IMR-90 (cell line): ENCODE measurements around the gene ZNF593OS. TPM values are rescaled to one million over a fixed set of nuclear protein-coding genes. Genes with fewer than 3 reads are reported as not detected.

Experiments
- ATAC-seq: fragments of 200-7000 bp; cut with Tn5 transposase; 2 replicates; pipeline ENCODE4 v1.9.1; 2020; ENCODE audit warnings: low read depth, mild to moderate bottlenecking, moderate library complexity
- BruUV-seq: library from RNA; stranded (reverse); fragments of 400-500 nt; replicated peaks from 2 replicates; lab custom pipeline; 2021; lab: Mats Ljungman, UMichigan
- CTCF ChIA-PET: fragments of 300-600 bp; formaldehyde crosslinking; extraction: SDS; loops from one replicate; lab custom pipeline; 2021; ENCODE audit warnings: antibody characterized with exemption; lab: Yijun Ruan, JAX
- POLR2A ChIA-PET: fragments of 300-600 bp; sonication (Branson Sonifier 250); formaldehyde crosslinking; loops from one replicate; lab custom pipeline; 2022; ENCODE audit warnings: antibody characterized with exemption; ENCODE audit not compliant: unreplicated experiment; lab: Charles Lee
- DNase-seq: peaks from one replicate; pipeline ENCODE4 v3.0.0; 2013
- H2AFZ ChIP-seq: replicated peaks from 2 replicates; pipeline ENCODE3; 2013; ENCODE audit warnings: low read length, mild to moderate bottlenecking; ENCODE audit not compliant: poor library complexity
- H2AK5ac ChIP-seq: 2 replicates; pipeline ENCODE4 v1.6.1; 2013; ENCODE audit warnings: low read depth, low read length, inconsistent platforms
- H2AK9ac ChIP-seq: replicated peaks from 2 replicates; pipeline ENCODE3; 2013; ENCODE audit warnings: mild to moderate bottlenecking, low read depth, low read length, moderate library complexity; ENCODE audit not compliant: poor library complexity
- H2BK120ac ChIP-seq: 2 replicates; pipeline ENCODE4 v1.6.1; 2013; ENCODE audit warnings: low read depth, low read length, inconsistent platforms
- H2BK15ac ChIP-seq: 3 replicates; pipeline ENCODE4 v1.6.1; 2013; ENCODE audit warnings: low read depth, low read length, inconsistent platforms
- H2BK20ac ChIP-seq: 2 replicates; pipeline ENCODE4 v1.6.1; 2013; ENCODE audit warnings: low read depth, mild to moderate bottlenecking, inconsistent platforms, low read length, moderate library complexity
- H2BK5ac ChIP-seq: 2 replicates; pipeline ENCODE4 v1.6.1; 2013; ENCODE audit warnings: mild to moderate bottlenecking, low read depth, low read length, inconsistent platforms; ENCODE audit not compliant: poor library complexity, severe bottlenecking
- H3K14ac ChIP-seq: replicated peaks from 2 replicates; pipeline ENCODE4 v1.6.1; 2013; ENCODE audit warnings: low read depth, low read length, inconsistent platforms
- H3K18ac ChIP-seq: 2 replicates; pipeline ENCODE4 v1.6.1; 2013; ENCODE audit warnings: low read depth, low read length, control low read depth
- H3K23ac ChIP-seq: 2 replicates; pipeline ENCODE4 v1.6.1; 2013; ENCODE audit warnings: low read depth, low read length, inconsistent platforms
- H3K27ac ChIP-seq: 2 replicates; pipeline ENCODE4 v1.5.1; 2013; ENCODE audit warnings: mild to moderate bottlenecking, control low read depth, low read length; ENCODE audit not compliant: insufficient read depth
- H3K27me3 ChIP-seq: 2 replicates; pipeline ENCODE4 v1.6.1; 2013; ENCODE audit warnings: low read length; ENCODE audit not compliant: control insufficient read depth, insufficient read depth
- H3K36me3 ChIP-seq: 2 replicates; pipeline ENCODE4 v1.6.1; 2013; ENCODE audit warnings: low read length, mixed read lengths; ENCODE audit not compliant: control insufficient read depth, insufficient read depth
- H3K4ac ChIP-seq: 2 replicates; pipeline ENCODE4 v1.6.1; 2013; ENCODE audit warnings: low read depth, low read length, inconsistent platforms
- H3K4me1 ChIP-seq: 2 replicates; pipeline ENCODE4 v1.6.1; 2013; ENCODE audit warnings: low read length, mixed read lengths; ENCODE audit not compliant: control insufficient read depth, insufficient read depth
- H3K4me2 ChIP-seq: 2 replicates; pipeline ENCODE4 v1.6.1; 2013; ENCODE audit warnings: low read depth, mild to moderate bottlenecking, control low read depth, low read length, moderate library complexity
- H3K4me3 ChIP-seq: 2 replicates; pipeline ENCODE4 v1.5.1; 2013; ENCODE audit warnings: low read depth, mild to moderate bottlenecking, control low read depth, low read length, moderate library complexity; ENCODE audit not compliant: insufficient read depth
- H3K56ac ChIP-seq: 2 replicates; pipeline ENCODE4 v1.6.1; 2013; ENCODE audit warnings: low read length, inconsistent platforms; ENCODE audit not compliant: insufficient read depth; ENCODE audit errors: extremely low read depth
- H3K79me1 ChIP-seq, 2 experiments: 2 replicates each; pipeline ENCODE4 v1.6.1; 2013; ENCODE audit warnings: low read length in 2 of 2, inconsistent platforms in 1 of 2, low read depth in 1 of 2
- H3K9ac ChIP-seq: 2 replicates; pipeline ENCODE4 v1.6.1; 2013; ENCODE audit warnings: low read depth, low read length, control low read depth
- H3K9me1 ChIP-seq: 2 replicates; pipeline ENCODE4 v1.6.1; 2013; ENCODE audit warnings: low read length, inconsistent platforms; ENCODE audit not compliant: insufficient read depth
- H3K9me3 ChIP-seq: 2 replicates; pipeline ENCODE4 v1.6.1; 2013; ENCODE audit warnings: low read length; ENCODE audit not compliant: control insufficient read depth, insufficient read depth
- H4K20me1 ChIP-seq: 2 replicates; pipeline ENCODE4 v1.6.1; 2013; ENCODE audit warnings: low read length, inconsistent platforms; ENCODE audit not compliant: insufficient read depth
- H4K5ac ChIP-seq: 2 replicates; pipeline ENCODE4 v1.6.1; 2013; ENCODE audit warnings: mild to moderate bottlenecking, low read depth, low read length, control low read depth
- H4K8ac ChIP-seq, 2 experiments: 2 replicates each; pipeline ENCODE4 v1.6.1; 2013; ENCODE audit warnings: low read depth in 2 of 2, low read length in 2 of 2, control low read depth in 1 of 2, inconsistent platforms in 1 of 2
- H4K91ac ChIP-seq: 2 replicates; pipeline ENCODE4 v1.6.1; 2013; ENCODE audit warnings: low read depth, low read length, inconsistent platforms; ENCODE audit not compliant: insufficient read depth
- CEBPB ChIP-seq: IDR thresholded peaks from 2 replicates; pipeline ENCODE4 v1.6.1; 2012; ENCODE audit warnings: low read depth, low read length, improper control_type of control experiment
- POLR2A ChIP-seq: IDR thresholded peaks from 2 replicates; pipeline ENCODE4 v1.6.1; 2012; ENCODE audit warnings: mild to moderate bottlenecking, low read depth, low read length
- RAD21 ChIP-seq: IDR thresholded peaks from 2 replicates; pipeline ENCODE4 v1.6.1; 2012; ENCODE audit warnings: low read length, improper control_type of control experiment
- RFX5 ChIP-seq: IDR thresholded peaks from 2 replicates; pipeline ENCODE4 v1.8.0; 2012; ENCODE audit warnings: low read depth, mild to moderate bottlenecking, low read length, moderate library complexity
- WGBS, 2 experiments: methylation state at CpG; one replicate each; pipeline versions ENCODE4 v1.1.5 to v1.1.7; 2013; ENCODE audit warnings: missing lambda C conversion rate in 2 of 2; ENCODE audit not compliant: insufficient read length in 1 of 2; ENCODE audit errors: extremely low coverage in 2 of 2; 5-methylcytosine and 5-hydroxymethylcytosine counted together
- dilution Hi-C: fragments of 300-500 bp; cut with HindIII; formaldehyde crosslinking; loops from one replicate; pipeline ENCODE4 v1.14.3; 2018; ENCODE audit warnings: low sequenced_read_pairs; ENCODE audit not compliant: unreplicated experiment
- in situ Hi-C: fragments of 300-500 bp; cut with MboI; formaldehyde crosslinking; loops from 3 replicates; pipeline ENCODE4 v1.14.3; 2019; ENCODE audit warnings: low sequenced_read_pairs, inconsistent platforms, mixed read lengths
- intact Hi-C: fragments of 100-400 bp; cut with micrococcal nuclease; formaldehyde crosslinking; loops from 2 replicates; pipeline ENCODE4 v1.10.0; 2022
- polyA plus RNA-seq, 3 experiments: library from polyadenylated mRNA; depleted of rRNA; stranded (reverse); fragments of >200 nt; gene quantifications; 2 replicates each; pipeline ENCODE4 v1.2.3, GENCODE V29; 2012; ENCODE audit warnings: low replicate concordance in 1 of 3
- total RNA-seq: library from RNA; depleted of rRNA; stranded (reverse); fragments of >200 nt; gene quantifications from 2 replicates; pipeline ENCODE4 v1.2.3, GENCODE V29; 2012
- TF ChIP-seq, protein P1 (sequence below): fragments of 150-350 bp; IDR thresholded peaks from 2 replicates; pipeline ENCODE4 v1.6.1; 2017; ENCODE audit warnings: mild to moderate bottlenecking, antibody characterized with exemption, low read length, low read depth

The ZNF593OS gene
- total and polyA plus RNA-seq, 2 of the 4 experiments (the other 2 are of a cell fraction): not detected

DNA sequence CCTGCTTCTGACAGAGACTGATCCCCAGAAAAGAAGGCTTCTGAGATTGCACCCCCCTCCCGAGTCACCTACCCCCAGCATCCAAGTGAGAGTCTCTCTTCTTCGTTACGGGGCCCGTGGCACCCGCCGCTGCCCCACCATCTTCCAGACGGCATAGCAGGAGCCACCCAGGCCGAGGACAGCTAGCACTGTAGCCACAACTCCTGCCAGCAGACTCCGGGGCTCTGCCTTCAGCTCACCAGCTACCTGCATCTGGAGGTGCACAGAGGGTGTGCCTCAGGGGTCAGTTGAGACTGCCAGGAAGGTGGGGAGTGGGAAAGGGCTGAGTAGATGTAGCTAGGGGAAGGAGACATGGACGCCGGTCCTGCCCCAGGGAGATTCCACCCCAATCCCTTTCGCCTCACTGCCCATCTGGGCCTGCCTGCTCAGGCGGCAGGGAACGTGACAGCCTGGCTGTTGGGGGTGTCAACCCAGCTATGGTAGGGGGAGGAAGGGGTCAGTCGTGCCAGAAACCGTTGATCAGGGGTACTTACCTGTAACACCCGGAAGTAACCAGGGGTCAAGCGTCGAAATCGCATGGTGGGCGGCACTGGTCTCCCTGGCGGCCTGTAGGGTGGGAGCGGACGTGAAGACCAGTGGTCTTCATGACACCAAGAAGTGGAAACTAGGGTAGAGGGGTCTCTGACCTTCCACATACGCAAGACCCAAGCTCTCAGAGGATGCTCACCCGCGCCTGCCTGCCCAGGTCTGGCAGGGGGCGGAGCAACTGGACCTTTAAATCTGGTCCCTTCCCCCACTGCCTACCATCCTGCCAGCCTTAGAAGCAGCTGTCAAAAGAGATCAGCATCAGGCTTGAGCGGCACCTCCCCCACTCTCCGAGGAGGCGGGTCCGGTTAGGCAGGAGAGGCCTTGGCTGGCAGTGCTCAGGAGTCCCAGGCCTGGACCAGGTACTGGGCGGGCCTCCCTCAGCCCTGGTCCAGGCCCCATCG lies at the start of gene ZNF593OS (continued):
- TF ChIP-seq, protein P1, sequence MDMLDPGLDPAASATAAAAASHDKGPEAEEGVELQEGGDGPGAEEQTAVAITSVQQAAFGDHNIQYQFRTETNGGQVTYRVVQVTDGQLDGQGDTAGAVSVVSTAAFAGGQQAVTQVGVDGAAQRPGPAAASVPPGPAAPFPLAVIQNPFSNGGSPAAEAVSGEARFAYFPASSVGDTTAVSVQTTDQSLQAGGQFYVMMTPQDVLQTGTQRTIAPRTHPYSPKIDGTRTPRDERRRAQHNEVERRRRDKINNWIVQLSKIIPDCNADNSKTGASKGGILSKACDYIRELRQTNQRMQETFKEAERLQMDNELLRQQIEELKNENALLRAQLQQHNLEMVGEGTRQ: no peak
- TF ChIP-seq RAD21 (no peak), RFX5 (no peak)

DNA sequence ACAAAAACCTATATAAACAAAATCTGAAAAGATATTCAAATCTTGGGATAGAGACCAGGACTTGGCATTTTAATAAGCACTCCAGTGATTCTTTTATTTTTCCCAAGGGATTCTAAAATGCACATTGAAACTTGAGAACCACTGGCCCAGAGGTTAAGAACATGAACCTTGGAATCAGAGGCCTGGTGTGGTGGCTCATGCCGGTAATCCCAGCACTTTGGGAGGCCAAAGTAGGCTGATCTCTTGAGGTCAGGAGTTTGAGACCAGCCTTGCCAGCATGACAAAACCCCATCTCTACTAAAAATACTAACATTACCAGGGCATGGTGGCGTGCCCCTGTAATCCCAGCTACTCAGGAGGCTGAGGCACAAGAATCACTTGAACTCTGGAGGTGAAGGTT lies 49.5 kb upstream of the ZNF593OS start:
- ATAC-seq: no peak
- Histone ChIP-seq H2BK15ac (no peak overlapping the region), H4K5ac (no peak overlapping the region), H3K27me3 (peaks cover 44% of the 10 kb centered on the region), H3K27ac (no peak overlapping the region), H2AK9ac (no peak overlapping the region), H3K4me2 (no peak overlapping the region), H2AFZ (no peak overlapping the region), H2BK120ac (no peak overlapping the region), H3K18ac (no peak overlapping the region), H3K9ac (no peak overlapping the region), H3K36me3 (no peaks in the 10 kb centered on the region), H3K14ac (no peak overlapping the region), H2BK5ac (no peak overlapping the region), H3K79me1 (no peaks in the 10 kb centered on the region), H2AK5ac (no peak overlapping the region), H3K56ac (no peak overlapping the region), H3K23ac (no peak overlapping the region), H2BK20ac (no peak overlapping the region), H3K9me1 (no peaks in the 10 kb centered on the region; the same call in 1 of the 2 replicates), H3K9me3 (no peaks in the 10 kb centered on the region), H4K91ac (no peak overlapping the region), H3K4ac (no peak overlapping the region), H3K4me3 (no peak overlapping the region), H3K4me1 (no peaks in the 10 kb centered on the region), H4K20me1 (no peaks in the 10 kb centered on the region), H4K8ac (no peak overlapping the region)
- DNase-seq: no peak
- ChIA-PET POLR2A (no interaction called here), CTCF (no interaction called here)
- dilution Hi-C loops: no loop called here
- WGBS, 2 experiments: no CpG with 5 or more reads among the region's 2 CpGs
- BruUV-seq: no TSS peak
- intact Hi-C loops: no loop called here
- in situ Hi-C loops: no loop called here
- TF ChIP-seq POLR2A (no peak), RFX5 (no peak), CEBPB (no peak)
